Measurements from ENCODE around the gene TEPSIN.

DNA sequence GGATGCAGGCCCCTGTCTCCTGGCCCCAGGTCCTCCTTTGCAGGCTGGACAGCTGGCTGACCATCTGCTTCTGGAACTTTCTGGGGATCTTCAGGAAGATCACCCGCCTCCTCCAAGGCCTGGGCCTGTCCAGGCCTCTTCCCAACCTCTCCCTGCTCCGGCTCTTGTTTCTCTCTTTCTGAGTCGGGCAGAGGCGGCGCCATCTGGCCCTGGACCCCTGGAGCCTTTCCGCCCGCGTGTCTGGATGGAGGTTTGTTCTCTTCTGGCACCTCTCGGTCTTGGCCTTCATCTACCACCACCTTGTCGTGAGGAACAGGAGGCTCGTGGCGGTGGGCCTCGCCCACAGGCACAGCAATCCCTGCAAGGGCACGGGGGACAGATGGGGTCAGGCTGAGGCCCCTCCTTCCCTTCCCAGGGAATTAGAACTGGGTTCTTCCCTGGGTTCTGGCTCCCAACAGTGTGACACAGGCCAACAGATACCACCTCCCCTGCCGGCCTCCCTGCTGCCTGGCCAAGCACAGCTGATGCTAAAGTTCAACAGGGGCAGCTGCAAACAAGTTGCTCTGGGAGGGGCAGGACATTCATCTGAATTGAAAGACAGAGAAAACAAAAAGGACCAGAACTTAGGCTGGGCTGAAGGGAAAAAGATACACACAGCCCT is 13.6 kb upstream of the TEPSIN start:
- TF ChIP-seq POLR2AphosphoS5 (IDR thresholded peaks at IDR 0.05) (no peak), POLR2A (IDR thresholded peaks at IDR 0.05) (no peak)
- TF ChIP-seq, protein P1, sequence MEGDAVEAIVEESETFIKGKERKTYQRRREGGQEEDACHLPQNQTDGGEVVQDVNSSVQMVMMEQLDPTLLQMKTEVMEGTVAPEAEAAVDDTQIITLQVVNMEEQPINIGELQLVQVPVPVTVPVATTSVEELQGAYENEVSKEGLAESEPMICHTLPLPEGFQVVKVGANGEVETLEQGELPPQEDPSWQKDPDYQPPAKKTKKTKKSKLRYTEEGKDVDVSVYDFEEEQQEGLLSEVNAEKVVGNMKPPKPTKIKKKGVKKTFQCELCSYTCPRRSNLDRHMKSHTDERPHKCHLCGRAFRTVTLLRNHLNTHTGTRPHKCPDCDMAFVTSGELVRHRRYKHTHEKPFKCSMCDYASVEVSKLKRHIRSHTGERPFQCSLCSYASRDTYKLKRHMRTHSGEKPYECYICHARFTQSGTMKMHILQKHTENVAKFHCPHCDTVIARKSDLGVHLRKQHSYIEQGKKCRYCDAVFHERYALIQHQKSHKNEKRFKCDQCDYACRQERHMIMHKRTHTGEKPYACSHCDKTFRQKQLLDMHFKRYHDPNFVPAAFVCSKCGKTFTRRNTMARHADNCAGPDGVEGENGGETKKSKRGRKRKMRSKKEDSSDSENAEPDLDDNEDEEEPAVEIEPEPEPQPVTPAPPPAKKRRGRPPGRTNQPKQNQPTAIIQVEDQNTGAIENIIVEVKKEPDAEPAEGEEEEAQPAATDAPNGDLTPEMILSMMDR (IDR thresholded peaks at IDR 0.05): no peak

Measured in upper lobe of left lung (tissue), 4 donors.